Astrocyte (in vitro differentiated cells and primary cell): ENCODE results near the gene RAB38. TPM values are rescaled to one million over a fixed set of nuclear protein-coding genes. Genes with fewer than 3 reads are reported as not detected.

ENCODE experiments used
- DNase-seq: peaks from one replicate; pipeline ENCODE4 v3.0.0-alpha.2; 2010; ENCODE audit warnings: low read depth
- FAIRE-seq: peaks from 2 replicates; lab custom pipeline; 2011; peaks lifted over from hg19 to GRCh38; lab: Jason Lieb, UNC
- H2AFZ ChIP-seq: 2 replicates; pipeline ENCODE4 v1.6.0; 2012; ENCODE audit warnings: low read depth, low read length, inconsistent platforms
- H3K27ac ChIP-seq: 2 replicates; pipeline ENCODE4 v1.5.1; 2011; ENCODE audit warnings: low read depth, low read length, inconsistent platforms
- H3K27me3 ChIP-seq: 2 replicates; pipeline ENCODE4 v1.6.0; 2011; ENCODE audit warnings: low read length, inconsistent platforms; ENCODE audit not compliant: insufficient read depth
- H3K36me3 ChIP-seq: 2 replicates; pipeline ENCODE4 v1.5.1; 2011; ENCODE audit warnings: low read length, inconsistent platforms; ENCODE audit not compliant: insufficient read depth
- H3K4me1 ChIP-seq: 2 replicates; pipeline ENCODE4 v1.5.1; 2011; ENCODE audit warnings: low read length, inconsistent platforms; ENCODE audit not compliant: insufficient read depth
- H3K4me2 ChIP-seq: 2 replicates; pipeline ENCODE4 v1.6.0; 2012; ENCODE audit warnings: low read length, inconsistent platforms
- H3K4me3 ChIP-seq: 2 replicates; pipeline ENCODE4 v1.5.1; 2011; ENCODE audit warnings: low read depth, mild to moderate bottlenecking, low read length, inconsistent platforms; ENCODE audit not compliant: insufficient read depth
- H3K79me2 ChIP-seq: 2 replicates; pipeline ENCODE4 v1.6.0; 2012; ENCODE audit warnings: mild to moderate bottlenecking, low read length, inconsistent platforms; ENCODE audit not compliant: insufficient read depth
- H3K9ac ChIP-seq: 2 replicates; pipeline ENCODE4 v1.6.0; 2012; ENCODE audit warnings: mild to moderate bottlenecking, low read length, inconsistent platforms
- H3K9me3 ChIP-seq: 2 replicates; pipeline ENCODE4 v1.5.1; 2012; ENCODE audit warnings: low read depth, mild to moderate bottlenecking, low read length, inconsistent platforms; ENCODE audit not compliant: insufficient read depth
- H4K20me1 ChIP-seq: 2 replicates; pipeline ENCODE4 v1.6.0; 2012; ENCODE audit warnings: low read length, inconsistent platforms; ENCODE audit not compliant: insufficient read depth
- H3K27ac Mint-ChIP-seq: one replicate; pipeline ENCODE4 v1.8.0; 2021; ENCODE audit warnings: mild to moderate bottlenecking, mixed read lengths; ENCODE audit not compliant: unreplicated experiment
- H3K27me3 Mint-ChIP-seq: one replicate; pipeline ENCODE4 v1.8.0; 2021; ENCODE audit warnings: low read depth, mixed read lengths; ENCODE audit not compliant: unreplicated experiment
- H3K36me3 Mint-ChIP-seq: one replicate; pipeline ENCODE4 v1.8.0; 2021; ENCODE audit warnings: low read depth, mixed read lengths; ENCODE audit not compliant: unreplicated experiment
- H3K4me1 Mint-ChIP-seq: one replicate; pipeline ENCODE4 v1.8.0; 2021; ENCODE audit warnings: low read depth, mixed read lengths; ENCODE audit not compliant: unreplicated experiment
- H3K4me3 Mint-ChIP-seq: one replicate; pipeline ENCODE4 v1.8.0; 2021; ENCODE audit warnings: mild to moderate bottlenecking, moderate library complexity, mixed read lengths; ENCODE audit not compliant: unreplicated experiment
- H3K9me3 Mint-ChIP-seq: one replicate; pipeline ENCODE4 v1.8.0; 2021; ENCODE audit warnings: mild to moderate bottlenecking, mixed read lengths; ENCODE audit not compliant: unreplicated experiment
- EZH2 ChIP-seq: IDR thresholded peaks from 2 replicates; pipeline ENCODE4 v1.6.1; 2012; ENCODE audit warnings: mild to moderate bottlenecking, low read length, inconsistent platforms; ENCODE audit not compliant: insufficient read depth
- total RNA-seq: library from RNA; stranded (reverse); gene quantifications from 2 replicates; pipeline ENCODE4 v1.2.1, GENCODE V29; 2021
- TF ChIP-seq, protein P1 (sequence below): IDR thresholded peaks from 2 replicates; pipeline ENCODE4 v1.5.1; 2011; ENCODE audit warnings: low read depth, mild to moderate bottlenecking, inconsistent platforms, low read length, moderate library complexity; ENCODE audit not compliant: insufficient read depth

RAB38 gene
- total RNA-seq, 1 donor from 2014 or later = 3.2 TPM

DNA sequence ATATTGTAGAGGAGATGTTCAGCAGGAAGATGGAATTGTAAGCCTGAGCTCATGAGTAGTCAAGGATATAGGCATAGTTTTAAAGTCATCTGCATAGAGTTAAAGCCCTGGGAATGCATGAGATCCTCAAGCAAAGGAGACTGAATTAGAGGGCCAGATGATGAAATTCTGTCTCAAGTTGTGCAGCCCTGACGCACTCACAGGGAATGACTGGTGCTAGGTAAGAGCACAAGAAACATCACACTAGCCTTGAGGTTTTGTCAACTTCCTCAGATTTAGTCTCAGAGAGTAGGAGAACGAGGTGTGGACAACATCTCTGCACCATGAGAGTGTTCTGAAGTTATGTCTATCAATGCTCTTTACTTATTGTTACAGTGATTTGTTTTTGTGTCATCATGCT lies 5.8 kb downstream of the RAB38 start:
- Histone ChIP-seq H2AFZ (no peak overlapping the region), H3K9me3 (no peaks in the 10 kb centered on the region), H3K9ac (no peak overlapping the region), H3K36me3 (no peaks in the 10 kb centered on the region), H3K4me1 (no peaks in the 10 kb centered on the region), H3K79me2 (no peaks in the 10 kb centered on the region), H3K27me3 (no peaks in the 10 kb centered on the region), H3K4me2 (no peak overlapping the region), H3K4me3 (no peak overlapping the region), H3K27ac (no peak overlapping the region), H4K20me1 (no peaks in the 10 kb centered on the region)
- H3K4me1 Mint-ChIP-seq = peaks cover 10% of the 10 kb centered on the region
- DNase-seq (no peak), FAIRE-seq (no peak)
- TF ChIP-seq, protein P1, sequence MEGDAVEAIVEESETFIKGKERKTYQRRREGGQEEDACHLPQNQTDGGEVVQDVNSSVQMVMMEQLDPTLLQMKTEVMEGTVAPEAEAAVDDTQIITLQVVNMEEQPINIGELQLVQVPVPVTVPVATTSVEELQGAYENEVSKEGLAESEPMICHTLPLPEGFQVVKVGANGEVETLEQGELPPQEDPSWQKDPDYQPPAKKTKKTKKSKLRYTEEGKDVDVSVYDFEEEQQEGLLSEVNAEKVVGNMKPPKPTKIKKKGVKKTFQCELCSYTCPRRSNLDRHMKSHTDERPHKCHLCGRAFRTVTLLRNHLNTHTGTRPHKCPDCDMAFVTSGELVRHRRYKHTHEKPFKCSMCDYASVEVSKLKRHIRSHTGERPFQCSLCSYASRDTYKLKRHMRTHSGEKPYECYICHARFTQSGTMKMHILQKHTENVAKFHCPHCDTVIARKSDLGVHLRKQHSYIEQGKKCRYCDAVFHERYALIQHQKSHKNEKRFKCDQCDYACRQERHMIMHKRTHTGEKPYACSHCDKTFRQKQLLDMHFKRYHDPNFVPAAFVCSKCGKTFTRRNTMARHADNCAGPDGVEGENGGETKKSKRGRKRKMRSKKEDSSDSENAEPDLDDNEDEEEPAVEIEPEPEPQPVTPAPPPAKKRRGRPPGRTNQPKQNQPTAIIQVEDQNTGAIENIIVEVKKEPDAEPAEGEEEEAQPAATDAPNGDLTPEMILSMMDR = no peak
- no peak for TF ChIP-seq EZH2
- H3K9me3 Mint-ChIP-seq = no peaks in the 10 kb centered on the region
- no peak overlapping the region for H3K27ac Mint-ChIP-seq
- H3K27me3 Mint-ChIP-seq = no peaks in the 10 kb centered on the region
- H3K4me3 Mint-ChIP-seq = no peak overlapping the region
- H3K36me3 Mint-ChIP-seq = no peaks in the 10 kb centered on the region

DNA sequence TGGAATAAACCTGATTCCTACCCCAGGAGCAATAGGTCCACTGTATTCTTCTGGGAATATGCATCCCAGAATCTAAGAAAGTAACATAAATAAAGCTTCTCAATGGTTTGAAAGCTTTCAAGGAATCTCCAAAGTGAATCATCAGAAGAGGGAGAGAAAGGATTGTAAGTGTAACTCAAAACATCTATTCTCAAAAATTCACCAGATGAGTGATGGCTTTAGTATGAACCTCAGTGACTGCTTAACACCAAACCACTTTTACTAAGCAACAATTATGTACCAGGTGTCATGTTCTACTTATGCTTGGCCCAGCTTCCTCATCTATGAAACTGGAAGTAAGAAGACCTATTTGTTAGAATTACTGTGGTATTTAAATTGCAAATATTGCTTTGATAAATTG lies 7.4 kb downstream of the RAB38 start:
- Mint-ChIP-seq H3K4me1 (peaks cover 10% of the 10 kb centered on the region), H3K9me3 (no peaks in the 10 kb centered on the region), H3K4me3 (no peak overlapping the region), H3K36me3 (no peaks in the 10 kb centered on the region), H3K27me3 (no peaks in the 10 kb centered on the region), H3K27ac (no peak overlapping the region)
- no peak for TF ChIP-seq EZH2
- TF ChIP-seq, protein P1 = no peak
- no peaks in the 10 kb centered on the region for H4K20me1 ChIP-seq
- H3K4me3 ChIP-seq = no peak overlapping the region
- no peaks in the 10 kb centered on the region for H3K9me3 ChIP-seq
- DNase-seq (no peak), FAIRE-seq (peak; percentile 17)
- no peaks in the 10 kb centered on the region for H3K79me2 ChIP-seq
- no peaks in the 10 kb centered on the region for H3K4me1 ChIP-seq
- no peak overlapping the region for H3K9ac ChIP-seq
- no peak overlapping the region for H3K4me2 ChIP-seq
- no peaks in the 10 kb centered on the region for H3K36me3 ChIP-seq
- H2AFZ ChIP-seq = no peak overlapping the region
- no peak overlapping the region for H3K27ac ChIP-seq
- no peaks in the 10 kb centered on the region for H3K27me3 ChIP-seq

DNA sequence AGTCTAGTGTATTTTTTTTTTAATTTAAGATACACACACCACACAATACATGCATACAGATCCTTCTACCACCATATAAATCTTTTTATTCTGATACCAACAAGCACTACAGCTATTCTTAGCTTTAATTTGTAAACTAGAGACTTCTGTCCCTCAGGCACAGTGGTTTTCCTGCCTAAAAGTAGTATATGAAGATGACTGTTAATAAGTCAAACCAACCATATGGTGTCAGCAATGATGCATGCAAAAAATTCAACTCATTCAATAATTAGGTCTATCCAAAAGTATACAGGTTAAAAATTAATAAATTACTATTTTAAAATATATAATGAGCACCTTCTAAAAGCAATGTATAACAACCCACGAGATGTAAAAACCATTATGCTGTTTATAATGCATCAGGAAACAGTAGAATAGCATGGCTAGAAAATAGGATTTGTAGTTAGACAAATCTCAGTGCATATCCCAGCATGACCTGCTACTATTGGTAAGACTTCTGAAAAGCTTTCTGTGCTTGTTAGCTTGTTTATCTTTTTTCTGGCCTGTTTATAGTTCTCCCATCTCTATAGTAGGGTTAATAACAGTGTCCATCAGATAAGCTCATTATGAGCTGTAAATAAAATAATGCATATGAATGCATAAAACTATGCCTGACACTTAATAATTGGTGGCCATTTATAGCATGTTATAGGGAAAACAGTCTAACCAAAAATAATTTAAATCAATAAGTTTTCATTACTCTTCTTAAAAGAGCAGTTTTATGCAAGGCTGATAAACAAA lies 10.2 kb downstream of the RAB38 start:
- DNase-seq (no peak), FAIRE-seq (no peak)
- Histone ChIP-seq H4K20me1 (no peaks in the 10 kb centered on the region), H3K79me2 (no peaks in the 10 kb centered on the region), H3K27me3 (no peaks in the 10 kb centered on the region), H3K9me3 (no peaks in the 10 kb centered on the region), H3K36me3 (no peaks in the 10 kb centered on the region), H3K4me1 (no peaks in the 10 kb centered on the region), H3K4me3 (no peak overlapping the region), H2AFZ (no peak overlapping the region), H3K27ac (no peak overlapping the region), H3K4me2 (no peak overlapping the region), H3K9ac (no peak overlapping the region)
- H3K4me1 Mint-ChIP-seq = peaks cover 10% of the 10 kb centered on the region
- no peak for TF ChIP-seq EZH2
- TF ChIP-seq, protein P1 = no peak
- no peaks in the 10 kb centered on the region for H3K27me3 Mint-ChIP-seq
- no peaks in the 10 kb centered on the region for H3K36me3 Mint-ChIP-seq
- no peak overlapping the region for H3K27ac Mint-ChIP-seq
- no peaks in the 10 kb centered on the region for H3K9me3 Mint-ChIP-seq
- no peak overlapping the region for H3K4me3 Mint-ChIP-seq
